Stimulated activated CD4-positive, alpha-beta T cell treated with anti-CD3 and anti-CD28 coated beads, Interleukin-2, amount 100 ng/mL, for 48 hours (primary cell): Measurements from ENCODE around the gene ERBIN.
"Not testable (repeated sequence)": the region's sequence is repeated elsewhere in the genome, so short reads cannot be mapped to it uniquely, and the experiment has no call there.

Experiments
- DNase-seq, 2 donors: peaks; one replicate each; pipeline ENCODE4 v3.0.0-alpha.2; 2020

The ERBIN gene

GRCh38 chr5:66012271-66012670 lies 85.9 kb downstream of the ERBIN start:
- DNase-seq: no peak

- no peak for DNase-seq
Measured at GRCh38 chr5:66013397-66013796, 87.0 kb downstream of the ERBIN start.

- no peak for DNase-seq
Measured at GRCh38 chr5:66013906-66014305, 87.5 kb downstream of the ERBIN start.

GRCh38 chr5:66015196-66015960 lies 89.0 kb downstream of the ERBIN start:
- no peak for DNase-seq

GRCh38 chr5:66021585-66021984 lies 95.2 kb downstream of the ERBIN start:
- DNase-seq: no peak

GRCh38 chr5:66039296-66039695 lies 112.9 kb downstream of the ERBIN start:
- no peak for DNase-seq

GRCh38 chr5:66039701-66040100 lies 113.3 kb downstream of the ERBIN start:
- no peak for DNase-seq

GRCh38 chr5:66041627-66042026 lies 115.3 kb downstream of the ERBIN start:
- no peak for DNase-seq

GRCh38 chr5:66057239-66057638 lies 130.9 kb downstream of the ERBIN start:
- no peak for DNase-seq

- DNase-seq: not testable (repeated sequence)
Measured at GRCh38 chr5:66061320-66061719, 134.9 kb downstream of the ERBIN start.

- DNase-seq: not testable (repeated sequence)
Measured at GRCh38 chr5:66063061-66063460, 136.7 kb downstream of the ERBIN start.

- no peak for DNase-seq
Measured at GRCh38 chr5:66066826-66067225, 140.5 kb downstream of the ERBIN start.

- no peak for DNase-seq
Measured at GRCh38 chr5:66072031-66072430, 145.7 kb downstream of the ERBIN start.

GRCh38 chr5:66074901-66075300 lies 148.5 kb downstream of the ERBIN start:
- no peak for DNase-seq

- DNase-seq: no peak
Measured at GRCh38 chr5:66080664-66081063, 154.3 kb downstream of the ERBIN start.

GRCh38 chr5:66089384-66089783 lies 163.0 kb downstream of the ERBIN start:
- DNase-seq: no peak

- no peak for DNase-seq
Measured at GRCh38 chr5:66100851-66101250, 174.5 kb downstream of the ERBIN start.

- DNase-seq: no peak
Measured at GRCh38 chr5:66113160-66113559, 186.8 kb downstream of the ERBIN start.

- DNase-seq: no peak
Measured at GRCh38 chr5:66118304-66118703, 191.9 kb downstream of the ERBIN start.

- no peak for DNase-seq
Measured at GRCh38 chr5:66122379-66123034, 196.1 kb downstream of the ERBIN start.

- DNase-seq: no peak
Measured at GRCh38 chr5:66129144-66129543, 202.8 kb downstream of the ERBIN start.

- no peak for DNase-seq
Measured at GRCh38 chr5:66130493-66130892, 204.1 kb downstream of the ERBIN start.
